ENCODE measurements around the gene FRY.

- TF ChIP-seq POLR2A (IDR thresholded peaks at IDR 0.05; ENCODE audit: low read depth, low read length): no peak
- TF ChIP-seq POU2F2 (IDR thresholded peaks at IDR 0.05; ENCODE audit: low read depth, low read length): no peak
- no peak for TF ChIP-seq POLR2AphosphoS5 (IDR thresholded peaks at IDR 0.05; ENCODE audit: low read depth, low read length)
- TF ChIP-seq TAF1 (IDR thresholded peaks at IDR 0.05; ENCODE audit: low read depth, low read length): no peak
- TF ChIP-seq SPI1 (IDR thresholded peaks at IDR 0.05; ENCODE audit: low read depth, low read length): no peak
These were observed 33.9 kb upstream of the FRY start for GRCh38 chr13:31997641-31998040.

All from GM12891 (cell line).